NCI-H187 (cell line): Measurements from ENCODE around the gene CYP27B1.

Source experiments
- DNase-seq, 2 experiments: peaks; one replicate each; lab custom pipeline; 2025; lab: John Stamatoyannopoulos, UW

CYP27B1 gene

GRCh38 chr12:57765698-57766463 lies 997 bp downstream of the CYP27B1 start:
- no peak for DNase-seq

GRCh38 chr12:57765003-57765697 lies 1.7 kb downstream of the CYP27B1 start:
- DNase-seq, result no peak

- DNase-seq, result no peak
Measured at GRCh38 chr12:57764662-57765002, 2.2 kb downstream of the CYP27B1 start.

- DNase-seq, result no peak
Measured at GRCh38 chr12:57763881-57764661, 2.8 kb downstream of the CYP27B1 start.

GRCh38 chr12:57762463-57762862 lies 4.4 kb downstream of the CYP27B1 start:
- DNase-seq, result no peak

- no peak for DNase-seq
Measured at GRCh38 chr12:57761391-57761998, 5.4 kb downstream of the CYP27B1 start.

GRCh38 chr12:57760347-57760982 lies 6.4 kb downstream of the CYP27B1 start:
- DNase-seq, result no peak

- no peak for DNase-seq
Measured at GRCh38 chr12:57759360-57759980, 7.4 kb downstream of the CYP27B1 start.

GRCh38 chr12:57758552-57759359 lies 8.1 kb downstream of the CYP27B1 start:
- no peak for DNase-seq

GRCh38 chr12:57757771-57758170 lies 9.1 kb downstream of the CYP27B1 start:
- no peak for DNase-seq

- DNase-seq, result no peak
Measured at GRCh38 chr12:57756406-57757341, 10.2 kb downstream of the CYP27B1 start.

GRCh38 chr12:57755454-57756372 lies 11.2 kb downstream of the CYP27B1 start:
- DNase-seq, result no peak

GRCh38 chr12:57755194-57755453 lies 11.8 kb downstream of the CYP27B1 start:
- no peak for DNase-seq

- peak; percentile 89 to 95 for DNase-seq
Measured at GRCh38 chr12:57754411-57755193, 12.3 kb downstream of the CYP27B1 start, which contains the start of gene MARCHF9. MARCHF9 (plus strand) TSS chr12:57755103; CDS start chr12:57755529, 426 bp downstream.

- no peak for DNase-seq
Measured at GRCh38 chr12:57753756-57754337, 13.0 kb downstream of the CYP27B1 start.

GRCh38 chr12:57752668-57753000 lies 14.2 kb downstream of the CYP27B1 start:
- DNase-seq, result no peak
